ENCODE data around the gene TCF7L2.
"Not testable (repeated sequence)": the region's sequence is repeated elsewhere in the genome, so short reads cannot be mapped to it uniquely, and the experiment has no call there.

Gene TCF7L2

GRCh38 chr10:113052076-113052830 lies 102.2 kb downstream of the TCF7L2 start:
- DNase-seq = no peak

DNA sequence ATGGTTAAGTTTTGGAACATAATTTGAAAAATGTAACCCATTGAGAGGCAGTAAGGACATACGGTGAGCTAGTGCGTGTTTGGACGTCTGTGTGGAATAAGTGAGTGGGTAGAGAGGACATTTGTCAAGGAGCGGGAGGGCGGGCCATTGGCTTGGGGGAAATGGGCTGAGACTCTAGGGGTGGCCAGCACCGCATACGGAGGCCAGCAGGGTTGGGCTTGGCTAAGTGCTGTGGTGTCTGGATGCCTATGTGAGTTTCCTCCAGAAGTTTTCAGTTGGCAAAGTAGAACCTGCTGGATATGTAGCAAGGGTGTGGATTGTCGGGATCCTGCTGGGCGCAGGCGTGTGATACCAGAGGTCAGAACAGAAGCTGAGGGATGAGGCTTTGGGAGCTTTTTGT lies 103.0 kb downstream of the TCF7L2 start:
- no peak for DNase-seq

GRCh38 chr10:113053881-113054280 lies 103.8 kb downstream of the TCF7L2 start:
- no peak for DNase-seq

DNA sequence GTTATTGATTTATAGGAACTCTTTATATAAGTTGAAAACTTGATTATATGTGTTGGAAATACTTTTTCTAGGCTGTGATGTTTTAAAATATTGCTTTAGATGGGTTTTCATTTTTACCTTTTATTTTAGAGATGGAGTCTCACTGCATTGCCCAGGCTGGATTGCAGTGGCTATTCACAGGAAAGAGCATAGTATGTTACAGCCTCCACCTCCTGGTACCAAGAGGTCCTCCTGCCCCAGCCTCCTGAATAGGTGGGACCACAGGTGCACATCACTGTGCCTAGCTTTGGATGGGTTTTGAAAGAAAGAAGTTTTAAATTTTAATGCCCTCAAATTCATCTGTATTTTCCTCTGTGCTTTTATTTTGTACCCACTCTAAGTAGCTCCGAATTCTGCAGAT lies 105.4 kb downstream of the TCF7L2 start:
- DNase-seq = no peak

- no peak for DNase-seq
These were observed 106.0 kb downstream of the TCF7L2 start for GRCh38 chr10:113056030-113056429.

- no peak for DNase-seq
These were observed 106.5 kb downstream of the TCF7L2 start for GRCh38 chr10:113056441-113057021.

DNA sequence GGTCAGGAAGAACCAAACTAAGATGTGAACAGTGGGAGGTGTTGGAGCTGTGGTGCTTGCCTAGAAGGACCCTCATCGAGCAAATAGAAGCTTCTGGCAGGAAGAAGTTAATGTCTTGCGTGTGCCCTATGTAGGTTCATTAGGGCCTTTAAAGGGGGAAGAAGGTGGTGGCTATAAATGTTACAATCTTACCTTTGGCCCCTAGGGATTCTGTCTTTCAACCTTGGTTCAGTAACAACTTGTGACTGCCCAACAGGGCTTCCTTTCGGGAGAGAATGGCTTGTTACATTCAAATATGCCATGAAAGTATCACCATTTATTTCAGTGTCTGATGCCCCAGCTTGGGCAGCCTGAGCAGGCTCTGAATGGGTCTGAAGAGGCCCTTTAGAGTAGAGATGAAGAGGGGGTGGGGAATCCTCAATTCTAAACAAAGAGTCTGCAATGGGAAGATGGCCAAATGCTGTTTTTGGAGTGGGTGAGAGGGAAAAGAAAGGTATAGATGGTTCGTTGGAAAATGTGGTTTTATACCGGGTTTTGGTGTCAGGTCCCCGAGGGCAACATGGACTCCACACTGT lies 108.0 kb downstream of the TCF7L2 start:
- no peak for DNase-seq

DNA sequence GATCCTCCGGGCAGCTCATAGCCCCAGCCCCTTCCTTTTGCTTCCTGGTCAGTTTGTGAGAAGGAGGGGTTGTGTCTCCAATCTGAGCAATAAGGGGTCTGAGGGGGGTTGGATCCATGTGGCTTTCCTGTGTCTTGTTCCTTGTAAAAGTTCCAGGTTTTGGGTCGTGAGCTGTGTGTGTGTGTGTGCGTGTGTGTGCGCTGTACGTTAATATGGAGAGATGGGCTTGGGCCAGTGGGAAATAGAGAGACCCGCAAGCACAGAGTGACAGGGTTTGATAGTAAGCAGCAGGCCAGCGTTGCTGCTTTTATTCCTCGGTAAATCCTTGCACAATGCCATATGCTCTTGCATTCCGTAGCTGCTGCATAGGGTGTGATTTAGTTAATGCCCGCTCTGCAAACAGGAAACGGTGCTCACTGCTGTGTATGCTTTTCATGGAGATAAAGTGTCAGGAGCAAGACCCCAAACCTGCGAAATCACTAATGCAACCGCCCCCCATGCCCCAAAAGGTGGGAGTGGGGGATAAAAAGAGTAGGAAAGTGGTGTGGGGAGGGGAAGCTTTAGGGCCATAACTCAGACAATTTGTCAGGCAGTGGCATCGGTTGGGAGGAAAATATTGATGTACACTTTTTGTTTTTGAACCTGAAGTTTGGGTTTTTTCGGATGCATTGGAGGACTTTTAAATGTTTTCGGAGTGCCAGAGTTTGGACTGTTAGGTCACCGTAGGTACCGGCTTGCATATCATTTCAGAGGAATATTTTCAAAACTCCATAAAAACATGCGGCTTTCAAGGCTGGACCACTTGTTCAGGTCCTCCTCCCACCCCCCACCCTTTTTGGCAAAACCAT lies 108.7 kb downstream of the TCF7L2 start:
- DNase-seq = no peak

GRCh38 chr10:113059371-113059780 lies 109.3 kb downstream of the TCF7L2 start:
- no peak for DNase-seq

DNA sequence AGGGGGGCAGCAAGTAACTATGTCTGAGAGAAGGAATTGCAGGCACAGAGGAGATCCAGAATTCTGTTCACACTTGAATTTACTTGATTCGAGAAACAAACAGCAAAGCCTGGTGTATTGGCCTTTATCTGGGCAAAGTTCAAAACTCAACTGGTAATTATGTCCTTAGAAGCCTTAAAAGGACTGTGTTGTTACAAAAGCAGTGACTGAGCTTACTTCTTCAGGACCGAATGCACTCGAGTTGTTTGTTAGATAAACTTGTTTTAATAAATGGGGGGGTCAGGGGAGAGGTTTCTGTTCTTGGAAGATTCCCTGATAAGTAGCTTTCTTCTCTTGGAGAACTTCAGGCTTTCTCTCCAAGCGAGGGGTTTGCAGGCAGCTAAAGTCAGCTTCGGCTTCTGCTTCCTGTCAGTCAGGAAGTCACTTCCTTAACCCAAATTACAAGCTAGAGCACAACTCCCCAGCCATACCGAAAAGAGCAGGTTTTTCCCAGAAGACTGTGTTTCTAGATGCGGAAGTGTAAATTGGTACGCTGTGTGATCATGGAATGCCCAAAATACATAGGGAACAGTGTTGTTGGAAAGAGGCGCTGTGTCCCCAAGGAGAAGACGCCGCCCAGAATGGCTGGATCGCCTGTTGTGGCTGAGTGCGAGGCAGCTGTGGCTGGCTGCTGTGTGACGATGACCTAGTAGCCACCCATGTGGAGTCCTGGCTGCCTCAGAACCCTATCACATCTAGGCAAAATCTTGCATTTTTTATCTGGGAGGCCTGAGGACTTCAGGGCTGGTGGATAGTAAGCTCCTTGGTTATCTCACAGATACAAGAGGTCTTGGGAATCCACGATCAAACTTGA lies 110.4 kb downstream of the TCF7L2 start:
- DNase-seq = no peak

DNA sequence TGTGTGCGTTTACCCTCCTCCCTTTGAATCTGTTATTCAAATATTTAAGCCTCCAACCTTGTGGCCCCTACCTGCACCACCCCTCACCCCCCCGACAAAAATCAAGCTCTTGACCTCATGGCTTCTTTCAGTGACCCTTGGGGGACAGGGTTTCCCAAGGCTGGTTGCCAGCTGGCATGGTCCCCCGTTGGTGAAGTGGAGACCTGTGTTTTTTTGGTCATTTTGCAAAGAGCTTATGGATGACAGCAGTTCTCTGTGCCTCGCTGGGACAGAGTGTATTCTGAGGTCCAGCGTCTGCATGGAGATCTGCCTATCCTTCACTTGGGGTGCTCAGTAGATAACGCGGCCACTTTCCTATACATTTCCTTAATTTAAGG lies 111.0 kb downstream of the TCF7L2 start:
- DNase-seq = no peak

GRCh38 chr10:113061557-113061956 lies 111.5 kb downstream of the TCF7L2 start:
- no peak for DNase-seq

GRCh38 chr10:113063043-113063967 lies 113.3 kb downstream of the TCF7L2 start:
- DNase-seq = no peak

DNA sequence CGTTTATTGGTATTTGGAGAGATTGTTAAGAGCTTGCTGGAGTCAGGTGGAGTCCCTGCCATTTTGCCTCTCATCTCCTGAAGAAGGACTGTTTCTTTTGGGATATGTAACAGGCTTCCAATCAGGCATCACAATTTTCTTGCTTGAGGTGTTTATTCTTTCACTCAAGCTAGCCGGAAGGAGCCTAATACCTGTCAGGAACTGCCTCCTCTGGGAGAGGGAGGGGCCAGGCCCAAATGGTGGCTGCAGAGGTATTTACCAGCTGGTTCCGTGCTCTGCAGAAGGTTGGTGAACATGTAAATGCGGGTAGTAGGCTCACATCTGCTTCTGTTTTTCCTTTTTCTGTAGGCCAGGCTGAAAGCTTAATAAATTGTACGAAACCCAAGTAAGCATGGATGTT lies 114.0 kb downstream of the TCF7L2 start:
- DNase-seq = no peak

- DNase-seq = not testable (repeated sequence)
These were observed 116.1 kb downstream of the TCF7L2 start for GRCh38 chr10:113066120-113066519.

- DNase-seq = no peak
These were observed 116.7 kb downstream of the TCF7L2 start for GRCh38 chr10:113066561-113067312.

DNA sequence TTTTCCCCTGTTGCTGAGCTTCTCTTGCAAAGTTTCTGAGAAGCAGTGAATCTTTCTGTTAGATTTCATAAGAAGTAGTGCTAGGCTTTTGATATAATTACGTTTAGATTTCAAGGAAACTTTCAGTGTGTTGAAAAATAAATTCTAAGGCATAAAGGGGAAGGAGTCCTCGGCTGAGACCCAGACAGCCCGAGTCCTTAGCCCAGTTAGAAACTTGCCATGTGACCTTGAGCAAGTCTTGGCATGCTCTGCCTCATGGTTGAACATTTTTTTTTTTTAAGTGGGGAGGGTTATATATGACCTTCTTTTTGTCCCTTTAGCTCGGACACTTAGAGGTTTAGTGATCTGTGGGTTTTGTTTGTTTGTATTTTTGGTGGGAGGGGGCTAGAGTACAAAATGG lies 117.5 kb downstream of the TCF7L2 start:
- DNase-seq = no peak

GRCh38 chr10:113068178-113068890 lies 118.3 kb downstream of the TCF7L2 start:
- no peak for DNase-seq

DNA sequence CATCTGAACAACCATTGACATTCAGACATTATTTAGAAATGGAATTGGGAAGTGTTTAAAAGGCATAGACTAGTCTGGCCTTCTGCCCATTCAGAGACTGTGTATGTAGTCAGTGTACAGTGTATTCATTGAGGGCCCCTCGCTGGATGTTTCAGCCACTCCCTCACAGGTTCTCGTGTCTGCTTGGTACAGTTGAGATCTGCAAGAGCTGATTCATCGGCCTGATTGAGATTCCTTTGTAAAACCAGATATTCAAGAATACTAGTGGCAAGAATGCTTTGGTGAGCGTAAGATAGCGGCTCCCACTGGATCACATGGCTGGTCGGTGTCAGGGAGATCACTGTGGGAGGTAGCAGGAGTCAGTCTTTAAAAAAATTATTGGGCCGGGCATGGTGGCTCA lies 119.5 kb downstream of the TCF7L2 start:
- DNase-seq = no peak

DNA sequence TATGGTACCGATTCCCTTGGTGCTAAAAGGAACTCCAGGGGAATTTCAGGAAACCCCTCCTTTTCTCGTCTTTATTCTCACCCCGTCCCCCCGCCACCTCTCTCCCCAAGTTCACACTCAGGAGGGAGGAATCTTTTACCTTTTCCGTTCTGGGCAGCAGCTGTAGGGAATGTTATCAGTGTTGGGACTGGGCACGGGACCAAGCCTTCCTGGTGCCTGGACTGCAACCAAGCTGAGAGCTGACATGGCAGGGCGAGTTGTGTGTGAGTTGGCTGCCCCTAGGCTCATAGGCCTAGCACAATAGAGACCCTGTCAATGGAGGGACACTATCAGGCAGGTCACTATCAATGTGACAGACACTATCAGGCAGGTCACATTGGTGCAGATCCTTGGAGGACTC lies 121.4 kb downstream of the TCF7L2 start:
- no peak for DNase-seq

Measured in NCI-H69 (cell line).